ENCODE data around the gene CORO1C. TPM values are rescaled to one million over a fixed set of nuclear protein-coding genes. Genes with fewer than 3 reads are reported as not detected.

Gene CORO1C
- total and polyA plus RNA-seq, 9 of the 15 experiments (the other 6 are each of a cell fraction or from before 2014, with no cell fraction given): 55.2 to 280 (median 150) TPM

DNA sequence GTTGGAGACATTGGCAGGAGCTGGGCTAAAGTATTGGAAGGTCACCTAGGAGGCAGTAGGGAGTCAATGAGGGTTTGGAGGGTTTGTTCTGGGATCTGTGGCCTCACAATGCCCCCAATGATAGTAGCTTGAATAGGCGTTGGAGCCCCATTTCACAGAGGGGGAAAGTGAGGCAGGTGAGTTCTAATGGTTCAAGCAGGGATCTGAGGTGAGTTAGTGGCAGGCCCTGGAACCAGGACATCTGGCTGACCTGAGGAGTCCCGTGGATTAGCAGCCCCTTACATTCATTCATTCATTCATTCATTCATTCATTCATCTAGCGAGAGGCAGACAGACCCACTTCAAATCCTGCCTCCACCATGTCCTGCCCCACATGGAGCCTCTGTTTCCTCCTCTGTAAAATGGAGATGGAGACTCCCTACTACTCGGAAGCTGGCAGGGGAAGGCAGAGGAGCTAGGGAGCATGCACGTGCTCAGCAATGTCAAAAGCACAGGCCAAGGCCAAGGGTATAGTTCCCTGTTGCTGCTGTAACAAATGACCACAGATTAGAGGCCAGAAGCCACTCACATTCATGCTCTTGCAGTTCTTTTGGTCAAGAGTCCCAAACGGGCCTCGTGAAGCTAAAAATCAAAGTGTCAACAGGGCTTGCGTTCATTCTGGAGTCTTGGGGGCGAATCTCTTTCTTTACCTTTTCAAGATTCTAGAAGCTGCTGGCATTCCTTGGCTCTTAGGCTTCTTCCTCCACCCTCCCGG, 131.2 kb downstream of the CORO1C start (continued):
- TF ChIP-seq KLF13 (tag; IDR thresholded peaks at IDR 0.05; ENCODE audit: borderline replicate concordance, low read depth) (no peak), ZNF12 (CRISPR knock-in tag; IDR thresholded peaks at IDR 0.05) (peak; percentile 97), SMARCA5 (IDR thresholded peaks at IDR 0.05) (0 out of 2 replicates have a peak, but pooled peaks have one; percentile 39), CBFA2T3 (IDR thresholded peaks at IDR 0.05) (no peak), PTBP1 (IDR thresholded peaks at IDR 0.05; ENCODE audit: low read depth, low read length) (0 out of 2 replicates have a peak, but pooled peaks have one; percentile 68), HNRNPUL1 (IDR thresholded peaks at IDR 0.05; ENCODE audit: low read length) (no peak), ZFP30 (CRISPR knock-in tag; IDR thresholded peaks at IDR 0.05; ENCODE audit: borderline replicate concordance) (no peak), RBM25 (IDR thresholded peaks at IDR 0.05; ENCODE audit: low read depth, low read length, severe bottlenecking) (peak; percentile 94), MIER1 (IDR thresholded peaks at IDR 0.05; ENCODE audit: low read depth) (no peak), L3MBTL2 (IDR thresholded peaks at IDR 0.05) (0 out of 2 replicates have a peak, but pooled peaks have one; percentile 20), RCOR1 (IDR thresholded peaks at IDR 0.05; ENCODE audit: borderline replicate concordance in 1 of 2, low read depth in 2 of 2, low read length in 2 of 2) (0 out of 4 replicates have a peak, but pooled peaks of 1 of the 2 experiments have one; percentile 52), BHLHE40 (IDR thresholded peaks at IDR 0.05; ENCODE audit: low read length) (peak; percentile 14; the same call in 1 of the 2 replicates), ADNP (tag; IDR thresholded peaks at IDR 0.05) (peak; percentile 89), CBX1 (IDR thresholded peaks at IDR 0.05; ENCODE audit: low read depth) (peak; percentile 45; the same call in 1 of the 2 replicates), KDM1A (IDR thresholded peaks at IDR 0.05) (peak; percentile 61 to 77; a peak in 2 of 4 replicates)
- TF ChIP-seq, protein P1, sequence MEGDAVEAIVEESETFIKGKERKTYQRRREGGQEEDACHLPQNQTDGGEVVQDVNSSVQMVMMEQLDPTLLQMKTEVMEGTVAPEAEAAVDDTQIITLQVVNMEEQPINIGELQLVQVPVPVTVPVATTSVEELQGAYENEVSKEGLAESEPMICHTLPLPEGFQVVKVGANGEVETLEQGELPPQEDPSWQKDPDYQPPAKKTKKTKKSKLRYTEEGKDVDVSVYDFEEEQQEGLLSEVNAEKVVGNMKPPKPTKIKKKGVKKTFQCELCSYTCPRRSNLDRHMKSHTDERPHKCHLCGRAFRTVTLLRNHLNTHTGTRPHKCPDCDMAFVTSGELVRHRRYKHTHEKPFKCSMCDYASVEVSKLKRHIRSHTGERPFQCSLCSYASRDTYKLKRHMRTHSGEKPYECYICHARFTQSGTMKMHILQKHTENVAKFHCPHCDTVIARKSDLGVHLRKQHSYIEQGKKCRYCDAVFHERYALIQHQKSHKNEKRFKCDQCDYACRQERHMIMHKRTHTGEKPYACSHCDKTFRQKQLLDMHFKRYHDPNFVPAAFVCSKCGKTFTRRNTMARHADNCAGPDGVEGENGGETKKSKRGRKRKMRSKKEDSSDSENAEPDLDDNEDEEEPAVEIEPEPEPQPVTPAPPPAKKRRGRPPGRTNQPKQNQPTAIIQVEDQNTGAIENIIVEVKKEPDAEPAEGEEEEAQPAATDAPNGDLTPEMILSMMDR (IDR thresholded peaks at IDR 0.05 in 2 of 3, conservative IDR thresholded peaks at IDR 0.05 in 1 of 3; ENCODE audit: insufficient read depth in 2 of 3, low read depth in 1 of 3, low read length in 3 of 3): 0 out of 6 replicates have a peak, but pooled peaks of 1 of the 3 experiments have one; percentile 2
- TF ChIP-seq, protein P2, sequence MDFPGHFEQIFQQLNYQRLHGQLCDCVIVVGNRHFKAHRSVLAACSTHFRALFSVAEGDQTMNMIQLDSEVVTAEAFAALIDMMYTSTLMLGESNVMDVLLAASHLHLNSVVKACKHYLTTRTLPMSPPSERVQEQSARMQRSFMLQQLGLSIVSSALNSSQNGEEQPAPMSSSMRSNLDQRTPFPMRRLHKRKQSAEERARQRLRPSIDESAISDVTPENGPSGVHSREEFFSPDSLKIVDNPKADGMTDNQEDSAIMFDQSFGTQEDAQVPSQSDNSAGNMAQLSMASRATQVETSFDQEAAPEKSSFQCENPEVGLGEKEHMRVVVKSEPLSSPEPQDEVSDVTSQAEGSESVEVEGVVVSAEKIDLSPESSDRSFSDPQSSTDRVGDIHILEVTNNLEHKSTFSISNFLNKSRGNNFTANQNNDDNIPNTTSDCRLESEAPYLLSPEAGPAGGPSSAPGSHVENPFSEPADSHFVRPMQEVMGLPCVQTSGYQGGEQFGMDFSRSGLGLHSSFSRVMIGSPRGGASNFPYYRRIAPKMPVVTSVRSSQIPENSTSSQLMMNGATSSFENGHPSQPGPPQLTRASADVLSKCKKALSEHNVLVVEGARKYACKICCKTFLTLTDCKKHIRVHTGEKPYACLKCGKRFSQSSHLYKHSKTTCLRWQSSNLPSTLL (IDR thresholded peaks at IDR 0.05): no peak
- TF ChIP-seq, protein P3, sequence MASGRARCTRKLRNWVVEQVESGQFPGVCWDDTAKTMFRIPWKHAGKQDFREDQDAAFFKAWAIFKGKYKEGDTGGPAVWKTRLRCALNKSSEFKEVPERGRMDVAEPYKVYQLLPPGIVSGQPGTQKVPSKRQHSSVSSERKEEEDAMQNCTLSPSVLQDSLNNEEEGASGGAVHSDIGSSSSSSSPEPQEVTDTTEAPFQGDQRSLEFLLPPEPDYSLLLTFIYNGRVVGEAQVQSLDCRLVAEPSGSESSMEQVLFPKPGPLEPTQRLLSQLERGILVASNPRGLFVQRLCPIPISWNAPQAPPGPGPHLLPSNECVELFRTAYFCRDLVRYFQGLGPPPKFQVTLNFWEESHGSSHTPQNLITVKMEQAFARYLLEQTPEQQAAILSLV (tag; IDR thresholded peaks at IDR 0.05): 0 out of 2 replicates have a peak, but pooled peaks have one; percentile 7
